Activated CD4-positive, alpha-beta T cell treated with anti-CD3 and anti-CD28 coated beads for 48 hours (primary cell): Measurements from ENCODE around the gene SLAMF8.

ENCODE experiments used
- DNase-seq: peaks from one replicate; pipeline ENCODE4 v3.0.0-alpha.2; 2020

SLAMF8 gene

GRCh38 chr1:159821171-159821867 lies 5.4 kb upstream of the SLAMF8 start:
- DNase-seq, result no peak

- no peak for DNase-seq
These were observed 3.3 kb upstream of the SLAMF8 start for GRCh38 chr1:159823406-159823805.

GRCh38 chr1:159825564-159825963 lies 1.1 kb upstream of the SLAMF8 start:
- no peak for DNase-seq

- DNase-seq, result no peak
These were observed 423 bp downstream of the SLAMF8 start for GRCh38 chr1:159827102-159827490.

GRCh38 chr1:159827549-159827948 lies 876 bp downstream of the SLAMF8 start:
- DNase-seq, result no peak

- DNase-seq, result no peak
These were observed 1.5 kb downstream of the SLAMF8 start for GRCh38 chr1:159828176-159828575.

- no peak for DNase-seq
These were observed 2.1 kb downstream of the SLAMF8 start for GRCh38 chr1:159828581-159829272.

GRCh38 chr1:159829273-159829634 lies 2.6 kb downstream of the SLAMF8 start:
- DNase-seq, result no peak

- DNase-seq, result no peak
These were observed 3.3 kb downstream of the SLAMF8 start for GRCh38 chr1:159829822-159830465.

- no peak for DNase-seq
These were observed 4.0 kb downstream of the SLAMF8 start for GRCh38 chr1:159830722-159831121.

- no peak for DNase-seq
These were observed 4.9 kb downstream of the SLAMF8 start for GRCh38 chr1:159831412-159832141.

- DNase-seq, result no peak
These were observed 5.6 kb downstream of the SLAMF8 start for GRCh38 chr1:159832309-159832708.

GRCh38 chr1:159835356-159835755 lies 8.7 kb downstream of the SLAMF8 start:
- no peak for DNase-seq

- DNase-seq, result no peak
These were observed 9.3 kb downstream of the SLAMF8 start for GRCh38 chr1:159835862-159836525.

GRCh38 chr1:159838715-159839114 lies 12.0 kb downstream of the SLAMF8 start:
- DNase-seq, result no peak

- DNase-seq, result no peak
These were observed 12.6 kb downstream of the SLAMF8 start for GRCh38 chr1:159839116-159839849.

- no peak for DNase-seq
These were observed 15.1 kb downstream of the SLAMF8 start for GRCh38 chr1:159841749-159842148.

GRCh38 chr1:159843459-159843858 lies 16.8 kb downstream of the SLAMF8 start:
- no peak for DNase-seq

- DNase-seq, result no peak
These were observed 19.3 kb downstream of the SLAMF8 start for GRCh38 chr1:159845751-159846629.

- no peak for DNase-seq
These were observed 20.6 kb downstream of the SLAMF8 start for GRCh38 chr1:159847231-159847630.

GRCh38 chr1:159848326-159848725 lies 21.7 kb downstream of the SLAMF8 start:
- no peak for DNase-seq
